AG04449 (cell line): ENCODE data around the gene PPP1R12C.

Source experiments
- CTCF ChIA-PET: fragments of 350-600 bp; formaldehyde crosslinking; extraction: SDS; loops from one replicate; lab custom pipeline; 2021; ENCODE audit warnings: antibody characterized with exemption; lab: Yijun Ruan, JAX
- POLR2A ChIA-PET: fragments of 400-600, 350-600 bp; formaldehyde crosslinking; extraction: SDS; loops from one replicate; lab custom pipeline; 2020; ENCODE audit warnings: antibody characterized with exemption, inconsistent platforms; lab: Yijun Ruan, JAX
- DNase-seq: peaks from one replicate; pipeline ENCODE4 v3.0.0-alpha.2; 2010; ENCODE audit warnings: low read depth, low spot score
- H3K4me3 ChIP-seq: 2 replicates; pipeline ENCODE4 v1.5.1; 2011; ENCODE audit warnings: low read depth, mild to moderate bottlenecking, control low read depth, low read length
- CTCF ChIP-seq: IDR thresholded peaks from one replicate; pipeline ENCODE4 v1.5.1; 2011; ENCODE audit warnings: mild to moderate bottlenecking, moderate library complexity, low read length, control low read depth, inconsistent platforms; ENCODE audit not compliant: insufficient read depth; ENCODE audit errors: missing control alignments

The PPP1R12C gene

DNA sequence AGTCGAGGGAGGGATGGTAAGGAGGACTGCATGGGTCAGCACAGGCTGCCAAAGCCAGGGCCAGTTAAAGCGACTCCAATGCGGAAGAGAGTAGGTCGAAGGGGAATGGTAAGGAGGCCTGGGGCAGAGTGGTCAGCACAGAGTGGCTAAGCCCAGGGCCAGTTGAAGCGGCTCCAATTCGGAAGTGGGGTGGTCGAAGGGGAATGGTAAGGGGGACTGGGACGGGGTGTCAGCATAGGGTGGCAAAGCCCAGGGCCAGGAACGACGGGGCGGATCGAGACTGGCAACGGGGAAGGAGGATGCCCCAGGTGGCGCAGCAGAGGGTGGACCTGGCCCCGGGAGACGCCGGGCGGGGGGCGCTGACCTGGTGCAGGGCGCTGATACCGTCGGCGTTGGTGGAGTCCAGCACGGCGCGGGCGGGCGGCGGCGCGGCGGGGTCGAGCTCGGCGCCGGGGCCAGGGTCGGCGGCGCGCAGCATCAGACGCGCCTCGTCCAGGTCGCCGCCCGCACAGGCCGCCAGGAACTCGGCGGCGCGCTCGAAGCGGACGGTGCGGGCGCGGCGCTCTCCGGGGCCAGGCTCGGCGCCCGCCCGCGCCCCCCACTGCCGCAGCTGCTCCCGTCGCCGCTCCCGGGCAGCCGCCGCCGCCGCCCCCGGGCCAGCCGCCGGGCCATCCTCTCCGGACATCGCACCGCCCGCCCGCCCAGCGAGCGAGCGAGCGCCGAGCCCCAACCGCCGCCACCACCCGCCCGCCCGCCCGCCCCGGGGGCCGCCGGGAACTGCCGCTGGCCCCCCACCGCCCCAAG lies at the start of gene PPP1R12C:
PPP1R12C (minus strand) TSS at position 779 of the 804 bp plus-strand sequence; CDS start at position 685, 94 bp downstream.
- no peak for TF ChIP-seq CTCF
- POLR2A ChIA-PET: interaction anchor here (0.9 to 1.7 kb wide), 5 partner anchors 10 to 387 kb away, joined by 3 to 7 read pairs (median 6); partner anchors contain the start of gene UBE2S
- CTCF ChIA-PET: interaction anchor here (1.4 to 2.0 kb wide), 2 partner anchors 23 to 29 kb away, joined by 9 to 10 read pairs; no protein-coding TSS in a partner anchor
- no peak for DNase-seq
- H3K4me3 ChIP-seq: peak within 1 kb of the TSS; percentile 84

DNA sequence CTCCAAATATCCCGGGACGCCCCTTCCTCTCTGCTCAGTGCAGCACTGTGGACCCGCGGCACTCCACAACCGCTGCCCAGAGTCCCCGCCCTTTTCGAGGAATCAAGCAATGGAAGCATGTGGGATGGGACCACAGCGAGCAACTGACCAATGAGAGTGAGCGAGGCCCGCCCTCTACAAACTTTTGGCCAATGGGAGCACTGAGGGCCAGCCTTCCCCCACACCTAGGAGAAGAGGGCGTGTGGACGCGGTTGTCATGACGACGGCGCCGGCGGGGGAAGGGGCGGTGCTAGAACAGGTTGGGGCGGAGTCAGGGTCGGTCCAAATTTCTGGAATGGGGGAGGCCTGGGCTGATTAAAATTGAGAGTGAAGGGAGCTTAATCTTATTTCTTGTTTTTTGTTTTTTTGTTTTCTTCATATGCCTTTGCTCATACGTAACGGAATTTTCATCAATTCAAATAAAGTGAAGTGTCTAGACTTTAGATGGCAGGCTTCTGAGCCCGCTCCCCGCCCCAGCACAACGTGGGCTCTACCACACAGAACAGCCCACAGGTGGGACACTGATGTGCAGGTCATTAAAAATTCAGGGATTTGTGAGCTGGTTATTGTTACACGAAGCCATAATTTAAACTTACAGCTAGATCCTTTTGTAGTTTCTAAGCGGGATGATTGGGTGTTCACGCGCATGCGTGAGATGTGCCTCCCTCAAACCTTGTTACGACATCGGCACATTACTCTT lies 49.3 kb upstream of the PPP1R12C start, which contains the start of gene DNAAF3:
DNAAF3 (minus strand) TSS at position 84 of the 739 bp plus-strand sequence. CDS start 200 bp downstream, outside the sequence.
- TF ChIP-seq CTCF: no peak
- peak within 1 kb of the TSS; percentile 65 for H3K4me3 ChIP-seq
- POLR2A ChIA-PET: interaction anchor here (0.5 to 1.5 kb wide), 2 partner anchors 220 to 241 kb away, joined by 3 to 4 read pairs; partner anchors contain the start of gene UBE2S
- CTCF ChIA-PET: interaction anchor here (0.8 to 2.3 kb wide), 12 partner anchors 9 to 337 kb away, joined by 3 to 11 read pairs (median 3); partner anchors contain the start of genes BRSK1 and TNNI3
- DNase-seq: peak; percentile 81

DNA sequence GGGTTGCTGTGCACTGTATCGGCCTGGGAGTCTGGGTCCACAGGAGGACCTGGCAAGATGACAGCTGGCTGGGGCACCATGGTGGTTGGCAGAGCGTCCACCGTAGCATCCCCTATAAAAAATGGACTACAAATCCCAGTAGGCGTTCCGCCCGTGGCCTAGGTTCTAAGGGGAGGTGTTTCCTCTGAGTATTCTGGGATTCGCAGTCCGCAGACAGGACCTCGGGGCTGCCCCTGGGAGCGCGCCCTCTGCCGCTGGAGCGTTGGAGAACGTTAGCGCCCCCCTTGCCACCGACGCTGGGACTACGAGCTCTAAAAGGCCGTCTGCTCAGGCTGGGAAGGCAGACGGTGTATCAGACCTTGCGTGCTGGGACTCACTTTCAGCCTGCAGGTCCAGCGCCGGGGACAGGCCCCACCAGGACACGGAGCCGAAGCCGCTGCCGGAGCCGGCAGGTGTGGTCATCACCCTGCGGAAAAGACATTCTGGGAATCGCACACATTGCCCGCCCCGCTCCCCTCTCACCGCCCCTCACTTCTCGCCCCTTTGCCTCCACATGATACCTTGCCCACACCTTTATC lies 48.6 kb upstream of the PPP1R12C start:
- peak; percentile 80 for TF ChIP-seq CTCF
- ChIA-PET CTCF (interaction anchor here (0.7 to 2.3 kb wide), 14 partner anchors 8 to 338 kb away, joined by 3 to 11 read pairs (median 3); partner anchors contain the start of genes BRSK1 and TNNI3), POLR2A (interaction anchor here (1.5 kb wide), 1 partner anchor 221 kb away, joined by 4 read pairs; no protein-coding TSS in a partner anchor)
- H3K4me3 ChIP-seq: peak overlapping the region; percentile 65
- DNase-seq: no peak

- no peak for DNase-seq
- POLR2A ChIA-PET: no interaction called here
- CTCF ChIA-PET: interaction anchor here (2.0 to 2.8 kb wide), 2 partner anchors 21 to 32 kb away, joined by 5 to 29 read pairs; no protein-coding TSS in a partner anchor
- no peak overlapping the region for H3K4me3 ChIP-seq
- no peak for TF ChIP-seq CTCF
Observed at GRCh38 chr19:55161571-55162322, 44.3 kb upstream of the PPP1R12C start.

DNA sequence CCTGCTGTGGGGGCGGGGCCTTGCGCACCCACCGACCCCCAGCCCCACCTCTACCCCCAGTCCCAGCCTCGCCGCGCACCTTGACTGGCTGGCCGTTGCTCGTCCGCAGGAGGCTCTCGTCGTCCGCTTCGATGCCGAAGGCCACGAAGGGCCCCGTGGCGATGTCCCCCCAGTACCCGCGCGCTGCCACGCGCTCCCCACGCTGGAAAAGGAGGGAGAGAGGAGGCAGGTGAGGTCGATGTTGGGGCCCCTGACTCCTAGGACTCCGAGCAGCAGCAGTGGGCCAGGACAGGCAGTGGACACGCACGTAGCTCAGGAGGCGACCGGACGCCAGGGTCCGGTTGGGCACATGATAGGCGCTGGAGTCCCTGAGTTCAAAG lies 43.5 kb upstream of the PPP1R12C start:
- ChIA-PET POLR2A (interaction anchor here (1.2 kb wide), 1 partner anchor 55 kb away, joined by 3 read pairs; no protein-coding TSS in a partner anchor), CTCF (interaction anchor here (0.7 to 3.8 kb wide), 21 partner anchors 9 to 682 kb away, joined by 3 to 32 read pairs (median 5); partner anchors contain the start of gene TNNT1)
- no peak for DNase-seq
- TF ChIP-seq CTCF: no peak
- H3K4me3 ChIP-seq: no peak overlapping the region
